DND-41 (cell line): ENCODE data around the gene CACTIN.

Experiments
- ATAC-seq: fragments of 200-7000 bp; cut with Tn5 transposase; 3 replicates; pipeline ENCODE4 v1.9.1; 2021; ENCODE audit warnings: low read depth; ENCODE audit not compliant: insufficient read depth
- DNase-seq: peaks from one replicate; pipeline ENCODE4 v3.0.0-alpha.2; 2020
- H2AFZ ChIP-seq: 2 replicates; pipeline ENCODE4 v1.6.0; 2012; ENCODE audit warnings: low read depth, low read length
- H3K27ac ChIP-seq: 2 replicates; pipeline ENCODE4 v1.5.1; 2012; ENCODE audit warnings: low read length, inconsistent platforms
- H3K27me3 ChIP-seq: fragments of 200-600 bp; sonication (generic); 2 replicates; pipeline ENCODE4 v1.6.0; 2012; ENCODE audit warnings: low read length, mild to moderate bottlenecking, inconsistent platforms; ENCODE audit not compliant: insufficient read depth, poor library complexity
- H3K36me3 ChIP-seq: 2 replicates; pipeline ENCODE4 v1.5.1; 2012; ENCODE audit warnings: low read length, inconsistent platforms; ENCODE audit not compliant: insufficient read depth
- H3K4me1 ChIP-seq: 2 replicates; pipeline ENCODE4 v1.5.1; 2012; ENCODE audit warnings: mild to moderate bottlenecking, low read length; ENCODE audit not compliant: insufficient read depth
- H3K4me2 ChIP-seq: 2 replicates; pipeline ENCODE4 v1.6.0; 2012; ENCODE audit warnings: mild to moderate bottlenecking, moderate library complexity, low read length, inconsistent platforms; ENCODE audit not compliant: insufficient read depth
- H3K4me3 ChIP-seq, 2 experiments: fragments of 200-600 bp in 1 of 2; shearing (Covaris generic) in 1 of 2; 2 replicates each; pipeline ENCODE4 v1.5.1; 2012 to 2016; ENCODE audit warnings: inconsistent platforms in 2 of 2, low read length in 2 of 2, mild to moderate bottlenecking in 2 of 2, low read depth in 1 of 2, moderate library complexity in 1 of 2
- H3K79me2 ChIP-seq: 2 replicates; pipeline ENCODE4 v1.6.0; 2012; ENCODE audit warnings: low read length, inconsistent platforms; ENCODE audit not compliant: insufficient read depth
- H3K9ac ChIP-seq: 2 replicates; pipeline ENCODE4 v1.6.0; 2012; ENCODE audit warnings: low read depth, mild to moderate bottlenecking, inconsistent platforms, low read length, moderate library complexity
- H3K9me3 ChIP-seq: 2 replicates; pipeline ENCODE4 v1.5.1; 2012; ENCODE audit warnings: low read length, moderate library complexity, mild to moderate bottlenecking, inconsistent platforms; ENCODE audit not compliant: insufficient read depth, severe bottlenecking
- H4K20me1 ChIP-seq: 2 replicates; pipeline ENCODE4 v1.6.0; 2012; ENCODE audit warnings: low read length; ENCODE audit not compliant: insufficient read depth
- CTCF ChIP-seq: IDR thresholded peaks from 2 replicates; pipeline ENCODE4 v1.5.1; 2012; ENCODE audit warnings: borderline replicate concordance, low read length, moderate library complexity, mild to moderate bottlenecking; ENCODE audit not compliant: poor library complexity, severe bottlenecking; ENCODE audit errors: extremely low read depth
- EZH2 ChIP-seq: IDR thresholded peaks from 3 replicates; pipeline ENCODE4 v1.6.1; 2012; ENCODE audit warnings: borderline replicate concordance, low read depth, mild to moderate bottlenecking, moderate library complexity, low read length, inconsistent platforms; ENCODE audit not compliant: severe bottlenecking

CACTIN gene

GRCh38 chr19:3575949-3576673 is 50.5 kb downstream of the CACTIN start:
- peaks cover 27% of the 10 kb centered on the region for H3K36me3 ChIP-seq
- 0 out of 2 replicates have a peak, but pooled peaks cover 5% of the 10 kb centered on the region for H4K20me1 ChIP-seq
- H3K4me2 ChIP-seq: no peak overlapping the region
- H3K9ac ChIP-seq: no peak overlapping the region
- no peak overlapping the region for H3K27ac ChIP-seq
- H3K27me3 ChIP-seq: no peaks in the 10 kb centered on the region
- no peak for ATAC-seq
- no peaks in the 10 kb centered on the region for H3K9me3 ChIP-seq
- peaks cover 9% of the 10 kb centered on the region for H3K79me2 ChIP-seq
- peaks cover 16% of the 10 kb centered on the region for H3K4me1 ChIP-seq
- no peak for TF ChIP-seq EZH2
- TF ChIP-seq CTCF: no peak
- H3K4me3 ChIP-seq: no peak overlapping the region
- no peak for DNase-seq
- no peak overlapping the region for H2AFZ ChIP-seq

- no peak overlapping the region for H2AFZ ChIP-seq
- no peak overlapping the region for H3K4me2 ChIP-seq
- H3K27me3 ChIP-seq: no peaks in the 10 kb centered on the region
- ATAC-seq (no peak), DNase-seq (no peak)
- H3K27ac ChIP-seq: no peak overlapping the region
- no peak overlapping the region for H3K9ac ChIP-seq
- no peak overlapping the region for H3K4me3 ChIP-seq
- 0 out of 2 replicates have a peak, but pooled peaks cover 5% of the 10 kb centered on the region for H4K20me1 ChIP-seq
- TF ChIP-seq EZH2 (no peak), CTCF (no peak)
- peaks cover 16% of the 10 kb centered on the region for H3K4me1 ChIP-seq
- no peaks in the 10 kb centered on the region for H3K9me3 ChIP-seq
- peaks cover 27% of the 10 kb centered on the region for H3K36me3 ChIP-seq
- peaks cover 9% of the 10 kb centered on the region for H3K79me2 ChIP-seq
Measured at GRCh38 chr19:3575260-3575741, 51.3 kb downstream of the CACTIN start.

GRCh38 chr19:3573858-3574637 is 52.5 kb downstream of the CACTIN start:
- no peak overlapping the region for H3K27ac ChIP-seq
- H3K9ac ChIP-seq: peak overlapping the region; percentile 75; the same call in 1 of the 2 replicates
- ATAC-seq: peak; percentile 17

More at GRCh38 chr19:3573858-3574637, 52.5 kb downstream of the CACTIN start:
- H3K4me3 ChIP-seq: peak overlapping the region; percentile 76 to 93; a peak in 3 of 4 replicates
- H3K4me1 ChIP-seq: peaks cover 16% of the 10 kb centered on the region
- H4K20me1 ChIP-seq: 0 out of 2 replicates have a peak, but pooled peaks cover 5% of the 10 kb centered on the region
- peak; percentile 95 for DNase-seq
- no peak for TF ChIP-seq CTCF
- no peak for TF ChIP-seq EZH2
- no peaks in the 10 kb centered on the region for H3K9me3 ChIP-seq
- peak overlapping the region; percentile 74 for H3K4me2 ChIP-seq
- H3K79me2 ChIP-seq: peaks cover 9% of the 10 kb centered on the region
- H3K27me3 ChIP-seq: no peaks in the 10 kb centered on the region
- H3K36me3 ChIP-seq: peaks cover 27% of the 10 kb centered on the region
- H2AFZ ChIP-seq: no peak overlapping the region
